ENCODE results near the gene COX4I1.

The COX4I1 gene

GRCh38 chr16:85768199-85768598, 31.3 kb upstream of the COX4I1 start:
- DNase-seq = no peak

- no peak for DNase-seq
Measured at GRCh38 chr16:85770741-85771140, 28.8 kb upstream of the COX4I1 start.

GRCh38 chr16:85773044-85773443, 26.5 kb upstream of the COX4I1 start:
- no peak for DNase-seq

- no peak for DNase-seq
Measured at GRCh38 chr16:85774136-85774535, 25.4 kb upstream of the COX4I1 start.

- no peak for DNase-seq
Measured at GRCh38 chr16:85774811-85775210, 24.7 kb upstream of the COX4I1 start.

GRCh38 chr16:85777583-85778310, 21.7 kb upstream of the COX4I1 start:
- DNase-seq = no peak

GRCh38 chr16:85778873-85779272, 20.6 kb upstream of the COX4I1 start:
- no peak for DNase-seq

- no peak for DNase-seq
Measured at GRCh38 chr16:85780281-85780680, 19.2 kb upstream of the COX4I1 start.

- DNase-seq = no peak
Measured at GRCh38 chr16:85781156-85781555, 18.3 kb upstream of the COX4I1 start.

- peak; percentile 56 for DNase-seq
Measured at GRCh38 chr16:85781695-85782370, 17.7 kb upstream of the COX4I1 start.

- DNase-seq = no peak
Measured at GRCh38 chr16:85782451-85782850, 17.0 kb upstream of the COX4I1 start.

- no peak for DNase-seq
Measured at GRCh38 chr16:85783441-85783840, 16.1 kb upstream of the COX4I1 start.

GRCh38 chr16:85784813-85785212, 14.7 kb upstream of the COX4I1 start:
- DNase-seq = no peak

GRCh38 chr16:85785927-85786326, 13.6 kb upstream of the COX4I1 start:
- DNase-seq = no peak

- no peak for DNase-seq
Measured at GRCh38 chr16:85788819-85789218, 10.7 kb upstream of the COX4I1 start.

GRCh38 chr16:85789773-85790172, 9.7 kb upstream of the COX4I1 start:
- no peak for DNase-seq

- DNase-seq = no peak
Measured at GRCh38 chr16:85793662-85794298, 5.7 kb upstream of the COX4I1 start.

- DNase-seq = no peak
Measured at GRCh38 chr16:85794696-85795095, 4.8 kb upstream of the COX4I1 start.

- DNase-seq = no peak
Measured at GRCh38 chr16:85796152-85796551, 3.3 kb upstream of the COX4I1 start.

GRCh38 chr16:85796599-85796998, 2.9 kb upstream of the COX4I1 start:
- no peak for DNase-seq

- DNase-seq = no peak
Measured at GRCh38 chr16:85798283-85798776, 1.2 kb upstream of the COX4I1 start.

GRCh38 chr16:85798901-85799496, 496 bp upstream of the COX4I1 start:
- DNase-seq = no peak

- no peak for DNase-seq
Measured at GRCh38 chr16:85800321-85800669, 800 bp downstream of the COX4I1 start.

- DNase-seq = no peak
Measured at GRCh38 chr16:85803570-85803969, 4.1 kb downstream of the COX4I1 start.
